ENCODE measurements around the gene SNN. TPM values are rescaled to one million over a fixed set of nuclear protein-coding genes. Genes with fewer than 3 reads are reported as not detected.

SNN gene
- total RNA-seq, 1 donor from 2014 or later = 23.1 TPM

GRCh38 chr16:11642765-11643116 is 25.5 kb upstream of the SNN start:
- H3K9me3 ChIP-seq = no peaks in the 10 kb centered on the region
- intact Hi-C loops (cut with DNase I) = loop anchor here (5.0 kb wide), 2 partner anchors 55 to 110 kb away; partner anchors contain the start of gene LITAF
- DNase-seq (ENCODE audit: extremely low spot score in 2 of 2) = no peak
- H3K27me3 ChIP-seq = no peaks in the 10 kb centered on the region
- no peak overlapping the region for H3K4me3 ChIP-seq
- H3K4me1 ChIP-seq = peaks cover 21% of the 10 kb centered on the region
- no peak overlapping the region for H3K27ac ChIP-seq
- no peak for TF ChIP-seq POLR2AphosphoS5 (IDR thresholded peaks at IDR 0.05; ENCODE audit: insufficient read depth in 1 of 2, low read depth in 1 of 2)
- TF ChIP-seq, protein P1, sequence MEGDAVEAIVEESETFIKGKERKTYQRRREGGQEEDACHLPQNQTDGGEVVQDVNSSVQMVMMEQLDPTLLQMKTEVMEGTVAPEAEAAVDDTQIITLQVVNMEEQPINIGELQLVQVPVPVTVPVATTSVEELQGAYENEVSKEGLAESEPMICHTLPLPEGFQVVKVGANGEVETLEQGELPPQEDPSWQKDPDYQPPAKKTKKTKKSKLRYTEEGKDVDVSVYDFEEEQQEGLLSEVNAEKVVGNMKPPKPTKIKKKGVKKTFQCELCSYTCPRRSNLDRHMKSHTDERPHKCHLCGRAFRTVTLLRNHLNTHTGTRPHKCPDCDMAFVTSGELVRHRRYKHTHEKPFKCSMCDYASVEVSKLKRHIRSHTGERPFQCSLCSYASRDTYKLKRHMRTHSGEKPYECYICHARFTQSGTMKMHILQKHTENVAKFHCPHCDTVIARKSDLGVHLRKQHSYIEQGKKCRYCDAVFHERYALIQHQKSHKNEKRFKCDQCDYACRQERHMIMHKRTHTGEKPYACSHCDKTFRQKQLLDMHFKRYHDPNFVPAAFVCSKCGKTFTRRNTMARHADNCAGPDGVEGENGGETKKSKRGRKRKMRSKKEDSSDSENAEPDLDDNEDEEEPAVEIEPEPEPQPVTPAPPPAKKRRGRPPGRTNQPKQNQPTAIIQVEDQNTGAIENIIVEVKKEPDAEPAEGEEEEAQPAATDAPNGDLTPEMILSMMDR (IDR thresholded peaks at IDR 0.05) = no peak
- H3K36me3 ChIP-seq = no peaks in the 10 kb centered on the region

DNA sequence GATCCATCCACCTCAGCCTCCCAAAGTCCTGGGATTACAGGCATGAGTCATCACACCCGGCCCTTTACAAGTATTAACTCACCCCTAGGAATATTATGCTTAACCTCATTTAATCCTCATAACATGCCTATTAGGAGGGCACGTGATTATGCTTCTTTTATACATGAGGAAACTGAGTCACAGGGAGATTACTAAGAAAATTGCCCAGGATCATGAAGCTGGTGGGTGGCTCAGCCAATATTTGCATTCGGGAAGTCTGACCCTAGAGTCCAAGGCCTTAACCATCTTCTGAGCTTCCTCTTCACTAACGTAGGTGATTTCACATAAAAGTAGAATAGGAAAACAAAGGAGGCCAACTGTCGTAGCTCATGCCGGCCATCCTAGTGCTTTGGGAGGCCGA is 19.0 kb upstream of the SNN start:
- DNase-seq (ENCODE audit: extremely low spot score in 2 of 2) = no peak
- H3K27me3 ChIP-seq = no peaks in the 10 kb centered on the region
- no peak for TF ChIP-seq POLR2AphosphoS5 (IDR thresholded peaks at IDR 0.05; ENCODE audit: insufficient read depth in 1 of 2, low read depth in 1 of 2)
- no peak for TF ChIP-seq POLR2A (IDR thresholded peaks at IDR 0.05)
- TF ChIP-seq, protein P1 (IDR thresholded peaks at IDR 0.05) = no peak
- H3K9me3 ChIP-seq = no peaks in the 10 kb centered on the region
- no peaks in the 10 kb centered on the region for H3K4me1 ChIP-seq
- intact Hi-C loops (cut with DNase I) = loop anchor here (5.0 kb wide), 1 partner anchor 242 kb away; no protein-coding TSS in a partner anchor
- no peak overlapping the region for H3K4me3 ChIP-seq
- no peaks in the 10 kb centered on the region for H3K36me3 ChIP-seq
- no peak overlapping the region for H3K27ac ChIP-seq

DNA sequence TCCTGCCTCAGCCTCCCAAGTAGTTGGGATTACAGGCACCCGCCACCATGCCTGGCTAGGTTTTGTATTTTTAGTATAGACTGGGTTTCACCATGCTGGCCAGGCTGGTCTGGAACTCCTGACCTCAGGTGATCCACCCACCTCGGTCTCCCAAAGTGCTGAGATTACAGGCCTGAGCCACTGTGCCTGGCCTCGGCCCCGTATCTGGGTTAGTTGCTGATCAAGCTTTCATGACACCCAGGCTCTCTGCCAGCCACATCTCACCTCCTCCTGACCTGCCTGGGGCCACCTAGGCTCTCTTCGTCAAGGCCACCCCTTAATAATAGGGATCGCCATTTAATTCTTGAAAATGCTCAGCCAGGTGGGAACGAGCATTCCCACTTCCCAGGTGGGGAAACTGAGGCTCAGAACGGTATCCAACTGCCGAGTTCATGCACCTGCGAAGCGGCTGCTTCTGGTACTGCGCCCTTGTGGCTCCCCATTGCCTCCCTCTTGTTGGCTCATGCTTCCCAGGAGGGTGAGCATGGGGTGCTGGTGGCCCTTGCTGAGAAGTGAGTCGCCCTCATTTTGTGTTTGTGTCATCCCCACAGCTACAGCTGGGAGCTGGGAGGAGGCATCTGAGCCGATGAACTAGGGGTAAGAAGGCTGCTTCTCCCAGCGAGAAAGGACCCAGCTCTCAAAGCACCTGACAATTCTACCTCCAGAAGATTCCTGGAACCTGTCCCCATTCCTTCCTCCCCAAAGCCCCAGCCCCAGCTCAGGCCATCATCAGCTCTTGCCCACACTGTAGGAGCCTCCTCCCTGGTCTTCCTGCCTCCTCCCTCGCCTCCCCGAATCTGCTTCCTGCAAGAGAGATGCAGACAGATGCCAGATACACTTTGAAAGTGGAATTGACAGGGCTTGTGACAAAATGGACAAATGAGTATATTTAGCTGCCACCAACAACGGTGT is 17.3 kb upstream of the SNN start:
- Histone ChIP-seq H3K27ac (no peak overlapping the region), H3K27me3 (no peaks in the 10 kb centered on the region), H3K9me3 (no peaks in the 10 kb centered on the region), H3K4me1 (no peaks in the 10 kb centered on the region), H3K36me3 (no peaks in the 10 kb centered on the region), H3K4me3 (no peak overlapping the region)
- intact Hi-C loops (cut with DNase I) = no loop called here
- TF ChIP-seq POLR2AphosphoS5 (IDR thresholded peaks at IDR 0.05; ENCODE audit: insufficient read depth in 1 of 2, low read depth in 1 of 2) (no peak), POLR2A (IDR thresholded peaks at IDR 0.05) (no peak)
- TF ChIP-seq, protein P1 (IDR thresholded peaks at IDR 0.05) = no peak
- no peak for DNase-seq (ENCODE audit: extremely low spot score in 2 of 2)

GRCh38 chr16:11651796-11652195 is 16.5 kb upstream of the SNN start:
- Histone ChIP-seq H3K27me3 (no peaks in the 10 kb centered on the region), H3K9me3 (no peaks in the 10 kb centered on the region), H3K4me3 (no peak overlapping the region), H3K4me1 (no peaks in the 10 kb centered on the region), H3K36me3 (no peaks in the 10 kb centered on the region), H3K27ac (no peak overlapping the region)
- no peak for TF ChIP-seq POLR2A (IDR thresholded peaks at IDR 0.05)
- no peak for TF ChIP-seq POLR2AphosphoS5 (IDR thresholded peaks at IDR 0.05; ENCODE audit: insufficient read depth in 1 of 2, low read depth in 1 of 2)
- TF ChIP-seq, protein P1 (IDR thresholded peaks at IDR 0.05) = no peak
- intact Hi-C loops (cut with DNase I) = no loop called here
- DNase-seq (ENCODE audit: extremely low spot score in 2 of 2) = no peak

DNA sequence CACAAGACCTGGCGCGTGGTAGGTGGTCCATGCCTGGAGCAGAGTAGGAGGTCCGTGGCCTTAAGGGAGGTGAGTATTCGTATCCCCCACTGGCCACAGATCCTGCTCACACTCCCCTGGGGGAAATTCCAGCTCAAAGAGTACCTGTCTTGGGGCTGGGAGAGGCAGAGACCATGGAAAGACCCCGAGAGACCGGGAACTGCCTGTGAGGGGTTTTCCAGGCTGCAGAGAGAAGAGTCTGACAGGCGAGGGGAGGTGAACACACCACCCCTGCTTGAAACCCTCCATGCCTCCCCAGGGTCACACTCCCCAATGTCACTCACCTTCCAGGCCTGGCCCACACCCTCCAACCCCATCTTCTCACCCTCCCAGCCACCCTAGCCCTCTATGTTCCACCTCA is 12.6 kb upstream of the SNN start:
- no peak for DNase-seq (ENCODE audit: extremely low spot score in 2 of 2)
- H3K9me3 ChIP-seq = no peaks in the 10 kb centered on the region
- no peaks in the 10 kb centered on the region for H3K4me1 ChIP-seq
- TF ChIP-seq POLR2A (IDR thresholded peaks at IDR 0.05) (no peak), POLR2AphosphoS5 (IDR thresholded peaks at IDR 0.05; ENCODE audit: insufficient read depth in 1 of 2, low read depth in 1 of 2) (no peak)
- TF ChIP-seq, protein P1 (IDR thresholded peaks at IDR 0.05) = no peak
- H3K36me3 ChIP-seq = no peaks in the 10 kb centered on the region
- no peak overlapping the region for H3K4me3 ChIP-seq
- H3K27ac ChIP-seq = no peak overlapping the region
- no peaks in the 10 kb centered on the region for H3K27me3 ChIP-seq
- intact Hi-C loops (cut with DNase I) = loop anchor here (5.0 kb wide), 1 partner anchor 62 kb away; no protein-coding TSS in a partner anchor

Data from vagina (tissue), 2 donors.